Measurements from ENCODE around the gene ZNF397.

- TF ChIP-seq EZH2 (IDR thresholded peaks at IDR 0.05; ENCODE audit: borderline replicate concordance) (no peak), CTCF (IDR thresholded peaks at IDR 0.05; ENCODE audit: poor library complexity) (no peak)
Observed at GRCh38 chr18:35256947-35257346, 16.1 kb downstream of the ZNF397 start.

All from hepatocyte (in vitro differentiated cells).